Raji (cell line): Measurements from ENCODE around the gene NTN1.

ENCODE experiments used
- POLR2A ChIP-seq: IDR thresholded peaks from 2 replicates; pipeline ENCODE4 v1.6.1; 2011; ENCODE audit warnings: low read depth, low read length, control low read depth; ENCODE audit not compliant: insufficient read depth

Gene NTN1

GRCh38 chr17:9269350-9270035 lies 248.2 kb downstream of the NTN1 start:
- TF ChIP-seq POLR2A = no peak

- TF ChIP-seq POLR2A = no peak
Observed at GRCh38 chr17:9270921-9271320, 249.6 kb downstream of the NTN1 start.

- no peak for TF ChIP-seq POLR2A
Observed at GRCh38 chr17:9271989-9272388, 250.7 kb downstream of the NTN1 start.

GRCh38 chr17:9272501-9273200 lies 251.3 kb downstream of the NTN1 start:
- TF ChIP-seq POLR2A = no peak

GRCh38 chr17:9273428-9274391 lies 252.4 kb downstream of the NTN1 start:
- TF ChIP-seq POLR2A = no peak

- no peak for TF ChIP-seq POLR2A
Observed at GRCh38 chr17:9274973-9275372, 253.7 kb downstream of the NTN1 start.

GRCh38 chr17:9279893-9280292 lies 258.6 kb downstream of the NTN1 start:
- TF ChIP-seq POLR2A = no peak

- TF ChIP-seq POLR2A = no peak
Observed at GRCh38 chr17:9283909-9284308, 262.6 kb downstream of the NTN1 start.

GRCh38 chr17:9284884-9285283 lies 263.6 kb downstream of the NTN1 start:
- no peak for TF ChIP-seq POLR2A

GRCh38 chr17:9285602-9286427 lies 264.5 kb downstream of the NTN1 start:
- no peak for TF ChIP-seq POLR2A

- no peak for TF ChIP-seq POLR2A
Observed at GRCh38 chr17:9286434-9286833, 265.1 kb downstream of the NTN1 start.

- TF ChIP-seq POLR2A = no peak
Observed at GRCh38 chr17:9287306-9287705, 266.0 kb downstream of the NTN1 start.

- no peak for TF ChIP-seq POLR2A
Observed at GRCh38 chr17:9290226-9290613, 268.9 kb downstream of the NTN1 start.

- TF ChIP-seq POLR2A = no peak
Observed at GRCh38 chr17:9291912-9292560, 270.7 kb downstream of the NTN1 start.

GRCh38 chr17:9292561-9292941 lies 271.2 kb downstream of the NTN1 start:
- no peak for TF ChIP-seq POLR2A
